OCI-LY1 (cell line): ENCODE data around the gene SLC39A11.

Source experiments
- H2AFZ ChIP-seq: fragments of 200-600 bp; sonication (generic), shearing (Covaris generic); 2 replicates; pipeline ENCODE4 v1.6.0; 2014; ENCODE audit warnings: antibody characterized with exemption, mild to moderate bottlenecking, low read length
- H3F3A ChIP-seq: fragments of 200-600 bp; sonication (generic), shearing (Covaris generic); 2 replicates; pipeline ENCODE4 v1.6.0; 2014; ENCODE audit warnings: mild to moderate bottlenecking, antibody characterized with exemption, low read length, moderate library complexity; ENCODE audit not compliant: insufficient read depth
- H3K27ac ChIP-seq: fragments of 200-600 bp; sonication (generic); 2 replicates; pipeline ENCODE4 v1.5.1; 2014; ENCODE audit warnings: low read length, mixed run types, mild to moderate bottlenecking, low read depth; ENCODE audit not compliant: poor library complexity, severe bottlenecking
- H3K27me3 ChIP-seq: fragments of 200-600 bp; sonication (generic); 2 replicates; pipeline ENCODE4 v1.6.0; 2014; ENCODE audit warnings: antibody characterized with exemption, mild to moderate bottlenecking, low read length, moderate library complexity; ENCODE audit not compliant: insufficient read depth
- H3K36me3 ChIP-seq: fragments of 200-600 bp; sonication (generic); 2 replicates; pipeline ENCODE4 v1.6.1; 2014; ENCODE audit warnings: mild to moderate bottlenecking, antibody characterized with exemption, low read length, moderate library complexity, mixed read lengths; ENCODE audit not compliant: insufficient read depth
- H3K4me1 ChIP-seq: fragments of 200-600 bp; sonication (generic); 2 replicates; pipeline ENCODE4 v1.5.1; 2014; ENCODE audit warnings: mild to moderate bottlenecking, low read length, moderate library complexity; ENCODE audit not compliant: insufficient read depth, severe bottlenecking
- H3K4me2 ChIP-seq: fragments of 200-600 bp; sonication (generic), shearing (Covaris generic); 2 replicates; pipeline ENCODE4 v1.6.1; 2014; ENCODE audit warnings: low read length
- H3K4me3 ChIP-seq: fragments of 200-600 bp; sonication (generic); 2 replicates; pipeline ENCODE4 v1.5.1; 2014; ENCODE audit warnings: low read length, low read depth, mild to moderate bottlenecking, mixed read lengths; ENCODE audit not compliant: poor library complexity, severe bottlenecking
- H3K79me2 ChIP-seq: fragments of 200-600 bp; shearing (Covaris generic); 2 replicates; pipeline ENCODE4 v1.6.1; 2016; ENCODE audit warnings: mixed run types, low read length, mixed read lengths; ENCODE audit not compliant: insufficient read depth
- H3K9ac ChIP-seq: fragments of 200-600 bp; sonication (generic), shearing (Covaris generic); 2 replicates; pipeline ENCODE4 v1.6.1; 2014; ENCODE audit warnings: mild to moderate bottlenecking, low read length, mixed read lengths
- H3K9me2 ChIP-seq: fragments of 200-600 bp; sonication (generic), shearing (Covaris generic); 2 replicates; pipeline ENCODE4 v1.6.1; 2014; ENCODE audit warnings: low read depth, mild to moderate bottlenecking, low read length, mixed read lengths
- H3K9me3 ChIP-seq: fragments of 200-600 bp; shearing (Covaris generic); 2 replicates; pipeline ENCODE4 v1.6.1; 2014; ENCODE audit warnings: low read length, mixed read lengths
- H4K20me1 ChIP-seq: fragments of 200-600 bp; sonication (generic), shearing (Covaris generic); 2 replicates; pipeline ENCODE4 v1.6.0; 2016; ENCODE audit warnings: mild to moderate bottlenecking, low read length; ENCODE audit not compliant: insufficient read depth
- EZH2 ChIP-seq: fragments of 200-600 bp; sonication (generic), shearing (Covaris generic); IDR thresholded peaks from 2 replicates; pipeline ENCODE4 v1.8.0; 2017; ENCODE audit warnings: borderline replicate concordance, mixed run types, mild to moderate bottlenecking, antibody characterized with exemption, low read length, moderate library complexity, mixed read lengths
- TF ChIP-seq, protein P1 (sequence below): fragments of 200-600 bp; sonication (generic), shearing (Covaris generic); IDR thresholded peaks from 2 replicates; pipeline ENCODE4 v1.5.1; 2017; ENCODE audit warnings: mild to moderate bottlenecking, antibody characterized with exemption, low read length, moderate library complexity, mixed read lengths

The SLC39A11 gene

DNA sequence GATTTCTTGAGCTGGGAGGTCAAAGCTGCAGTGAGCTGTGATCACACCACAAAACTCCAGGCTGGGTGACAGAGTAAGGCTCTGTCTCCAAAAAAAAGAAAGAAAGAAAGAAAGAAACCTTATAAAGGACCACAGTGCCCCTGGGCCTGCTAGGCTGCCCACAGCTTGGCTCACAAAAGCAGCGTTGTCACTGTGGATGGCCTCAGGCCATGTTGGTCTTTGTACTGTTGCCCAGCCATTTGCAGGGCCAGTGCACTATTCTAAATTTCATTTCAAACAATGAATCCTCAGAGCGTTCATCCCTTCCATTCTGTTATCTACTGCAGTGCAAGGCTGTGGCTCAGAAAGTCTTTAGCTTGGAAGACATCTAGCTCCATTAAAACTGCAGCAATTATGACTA lies 208.4 kb downstream of the SLC39A11 start:
- Histone ChIP-seq H3K27me3 (no peaks in the 10 kb centered on the region), H4K20me1 (no peaks in the 10 kb centered on the region), H3K9me2 (no peaks in the 10 kb centered on the region), H3K9ac (no peak overlapping the region), H3K9me3 (peaks cover 9% of the 10 kb centered on the region; the same call in 1 of the 2 replicates), H3K27ac (no peak overlapping the region), H3K4me3 (no peak overlapping the region), H3K36me3 (0 out of 2 replicates have a peak, but pooled peaks cover 4% of the 10 kb centered on the region), H2AFZ (no peak overlapping the region), H3K4me1 (no peaks in the 10 kb centered on the region), H3K79me2 (no peaks in the 10 kb centered on the region), H3F3A (no peaks in the 10 kb centered on the region), H3K4me2 (no peak overlapping the region)
- TF ChIP-seq, protein P1, sequence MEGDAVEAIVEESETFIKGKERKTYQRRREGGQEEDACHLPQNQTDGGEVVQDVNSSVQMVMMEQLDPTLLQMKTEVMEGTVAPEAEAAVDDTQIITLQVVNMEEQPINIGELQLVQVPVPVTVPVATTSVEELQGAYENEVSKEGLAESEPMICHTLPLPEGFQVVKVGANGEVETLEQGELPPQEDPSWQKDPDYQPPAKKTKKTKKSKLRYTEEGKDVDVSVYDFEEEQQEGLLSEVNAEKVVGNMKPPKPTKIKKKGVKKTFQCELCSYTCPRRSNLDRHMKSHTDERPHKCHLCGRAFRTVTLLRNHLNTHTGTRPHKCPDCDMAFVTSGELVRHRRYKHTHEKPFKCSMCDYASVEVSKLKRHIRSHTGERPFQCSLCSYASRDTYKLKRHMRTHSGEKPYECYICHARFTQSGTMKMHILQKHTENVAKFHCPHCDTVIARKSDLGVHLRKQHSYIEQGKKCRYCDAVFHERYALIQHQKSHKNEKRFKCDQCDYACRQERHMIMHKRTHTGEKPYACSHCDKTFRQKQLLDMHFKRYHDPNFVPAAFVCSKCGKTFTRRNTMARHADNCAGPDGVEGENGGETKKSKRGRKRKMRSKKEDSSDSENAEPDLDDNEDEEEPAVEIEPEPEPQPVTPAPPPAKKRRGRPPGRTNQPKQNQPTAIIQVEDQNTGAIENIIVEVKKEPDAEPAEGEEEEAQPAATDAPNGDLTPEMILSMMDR = no peak
- no peak for TF ChIP-seq EZH2

DNA sequence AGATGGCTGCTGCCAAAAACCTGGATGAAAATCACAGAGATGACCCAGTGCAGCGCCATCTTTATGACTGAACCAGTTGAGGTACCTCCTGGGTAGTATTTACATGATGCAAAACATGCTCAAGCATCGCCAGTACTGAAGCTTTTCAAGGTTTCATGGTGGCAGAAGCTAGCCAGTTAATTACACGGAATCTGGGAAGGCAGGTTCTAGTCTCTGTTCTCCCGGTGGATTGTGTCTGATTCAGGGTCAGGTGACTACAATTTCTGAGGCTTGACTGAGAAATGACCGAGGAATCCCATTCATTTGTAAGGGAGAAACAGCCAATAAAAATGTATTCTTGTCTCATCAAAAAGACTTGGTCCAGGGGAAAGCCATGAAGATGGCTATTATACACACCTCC lies 209.1 kb downstream of the SLC39A11 start:
- no peak overlapping the region for H2AFZ ChIP-seq
- H3K4me1 ChIP-seq = no peaks in the 10 kb centered on the region
- 0 out of 2 replicates have a peak, but pooled peaks cover 4% of the 10 kb centered on the region for H3K36me3 ChIP-seq
- H3K9me2 ChIP-seq = no peaks in the 10 kb centered on the region
- no peaks in the 10 kb centered on the region for H3F3A ChIP-seq
- H4K20me1 ChIP-seq = no peaks in the 10 kb centered on the region
- no peak overlapping the region for H3K4me2 ChIP-seq
- no peaks in the 10 kb centered on the region for H3K79me2 ChIP-seq
- H3K4me3 ChIP-seq = no peak overlapping the region
- no peak overlapping the region for H3K27ac ChIP-seq
- H3K27me3 ChIP-seq = no peaks in the 10 kb centered on the region
- peaks cover 9% of the 10 kb centered on the region; the same call in 1 of the 2 replicates for H3K9me3 ChIP-seq
- no peak overlapping the region for H3K9ac ChIP-seq
- TF ChIP-seq, protein P1 = no peak
- TF ChIP-seq EZH2 = no peak

DNA sequence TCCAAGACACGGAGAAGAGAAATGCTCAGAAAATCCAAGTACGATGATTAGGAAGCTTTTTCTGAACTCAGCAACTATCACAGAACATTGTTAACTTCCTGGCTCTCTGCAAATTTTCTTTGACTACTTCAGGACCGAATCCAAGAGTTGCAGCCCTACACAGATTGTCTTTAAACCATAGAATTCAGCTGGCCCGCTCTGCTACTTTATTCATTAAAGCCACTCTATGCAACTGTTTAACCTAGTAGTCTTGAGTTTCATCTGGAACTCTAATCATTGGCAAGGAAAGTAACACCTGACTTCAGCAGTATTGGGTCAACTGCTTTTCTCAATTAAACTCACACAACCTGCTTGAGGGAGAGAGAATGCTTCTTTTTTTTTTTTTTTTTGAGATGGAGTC lies 210.1 kb downstream of the SLC39A11 start:
- H3F3A ChIP-seq = no peaks in the 10 kb centered on the region
- no peak overlapping the region for H2AFZ ChIP-seq
- H3K9me2 ChIP-seq = no peaks in the 10 kb centered on the region
- TF ChIP-seq, protein P1 = no peak
- TF ChIP-seq EZH2 = no peak
- H3K4me1 ChIP-seq = no peaks in the 10 kb centered on the region
- H3K4me3 ChIP-seq = no peak overlapping the region
- no peaks in the 10 kb centered on the region for H4K20me1 ChIP-seq
- no peak overlapping the region for H3K4me2 ChIP-seq
- H3K9ac ChIP-seq = no peak overlapping the region
- H3K27me3 ChIP-seq = no peaks in the 10 kb centered on the region
- no peaks in the 10 kb centered on the region for H3K79me2 ChIP-seq
- H3K27ac ChIP-seq = no peak overlapping the region
- peaks cover 9% of the 10 kb centered on the region; the same call in 1 of the 2 replicates for H3K9me3 ChIP-seq
- 0 out of 2 replicates have a peak, but pooled peaks cover 4% of the 10 kb centered on the region for H3K36me3 ChIP-seq
